GM06990 (cell line): ENCODE results near the gene PRKRA.

Experiments used
- DNase-seq: peaks from one replicate; pipeline ENCODE4 v3.0.0-alpha.2; 2011; ENCODE audit not compliant: insufficient read length; ENCODE audit errors: extremely low read depth
- H3K27me3 ChIP-seq: replicated peaks from 2 replicates; pipeline ENCODE4 v1.6.0; 2011; ENCODE audit warnings: low read length; ENCODE audit not compliant: control insufficient read depth, insufficient read depth
- H3K36me3 ChIP-seq: 2 replicates; pipeline ENCODE4 v1.5.1; 2011; ENCODE audit warnings: low read length; ENCODE audit not compliant: control insufficient read depth, insufficient read depth
- H3K4me3 ChIP-seq: replicated peaks from 2 replicates; pipeline ENCODE4 v1.5.1; 2011; ENCODE audit warnings: low read depth, mild to moderate bottlenecking, control low read depth, low read length
- CTCF ChIP-seq: IDR thresholded peaks from 2 replicates; pipeline ENCODE4 v1.5.1; 2011; ENCODE audit warnings: low read length, control low read depth, mild to moderate bottlenecking, inconsistent platforms; ENCODE audit not compliant: insufficient read depth, poor library complexity, severe bottlenecking

The PRKRA gene

GRCh38 chr2:178409261-178409660 lies 41.7 kb downstream of the PRKRA start:
- H3K27me3 ChIP-seq, result no peaks in the 10 kb centered on the region
- DNase-seq, result no peak
- H3K4me3 ChIP-seq, result no peak overlapping the region
- H3K36me3 ChIP-seq, result no peaks in the 10 kb centered on the region
- no peak for TF ChIP-seq CTCF

GRCh38 chr2:178404368-178404767 lies 46.6 kb downstream of the PRKRA start:
- DNase-seq, result peak; percentile 79
- TF ChIP-seq CTCF, result no peak
- no peaks in the 10 kb centered on the region for H3K36me3 ChIP-seq
- no peaks in the 10 kb centered on the region for H3K27me3 ChIP-seq
- no peak overlapping the region for H3K4me3 ChIP-seq

GRCh38 chr2:178403671-178404306 lies 47.2 kb downstream of the PRKRA start:
- no peaks in the 10 kb centered on the region for H3K36me3 ChIP-seq
- no peaks in the 10 kb centered on the region for H3K27me3 ChIP-seq
- DNase-seq, result no peak
- TF ChIP-seq CTCF, result no peak
- H3K4me3 ChIP-seq, result no peak overlapping the region

- DNase-seq, result no peak
- Histone ChIP-seq H3K4me3 (no peak overlapping the region), H3K27me3 (no peaks in the 10 kb centered on the region), H3K36me3 (no peaks in the 10 kb centered on the region)
- TF ChIP-seq CTCF, result no peak
These were observed 49.0 kb downstream of the PRKRA start for GRCh38 chr2:178401994-178402437.

- Histone ChIP-seq H3K4me3 (no peak overlapping the region), H3K27me3 (no peaks in the 10 kb centered on the region), H3K36me3 (no peaks in the 10 kb centered on the region)
- DNase-seq, result peak; percentile 19
- peak; percentile 45 for TF ChIP-seq CTCF
These were observed 53.9 kb downstream of the PRKRA start for GRCh38 chr2:178397002-178397605.
